Measurements from ENCODE around the gene ARHGAP22. TPM values are rescaled to one million over a fixed set of nuclear protein-coding genes. Genes with fewer than 3 reads are reported as not detected.

Gene ARHGAP22
- total RNA-seq, 2 experiments from 2014 or later = 0.19 to 0.46 TPM

- TF ChIP-seq CTCF (conservative IDR thresholded peaks at IDR 0.05; ENCODE audit: low read length) = no peak
- DNase-seq (ENCODE audit: low spot score) = no peak
- CTCF ChIA-PET (ENCODE audit: unreplicated experiment) = interaction anchor here (0.9 to 3.2 kb wide), 3 partner anchors 23 to 56 kb away, joined by 3 to 61 read pairs (median 4); no protein-coding TSS in a partner anchor
- no TSS peak for BruUV-seq (replicated peaks)
- H3K4me2 ChIP-seq (ENCODE audit: low read length) = no peak overlapping the region
- POLR2A ChIA-PET = no interaction called here
- no peaks in the 10 kb centered on the region for H3K9me2 ChIP-seq (ENCODE audit: insufficient read depth, low read length)
- H3K9me3 ChIP-seq (ENCODE audit: low read length) = no peaks in the 10 kb centered on the region
- no peaks in the 10 kb centered on the region for H3K79me2 ChIP-seq (ENCODE audit: insufficient read depth, low read depth, low read length)
- peaks cover 5% of the 10 kb centered on the region for H3K4me1 ChIP-seq (ENCODE audit: insufficient read depth, low read length, poor library complexity, severe bottlenecking)
- intact Hi-C loops (cut with micrococcal nuclease; ENCODE audit: unreplicated experiment) = loop anchor here (1.0 kb wide), 2 partner anchors 47 to 57 kb away; no protein-coding TSS in a partner anchor
- H3K4me3 ChIP-seq (ENCODE audit: low read depth, low read length, poor library complexity, severe bottlenecking) = no peak overlapping the region
- no peak overlapping the region for H2AFZ ChIP-seq (ENCODE audit: low read length)
- no peaks in the 10 kb centered on the region for H3K36me3 ChIP-seq (ENCODE audit: insufficient read depth, low read length)
- H3K27ac ChIP-seq (ENCODE audit: low read depth, low read length, poor library complexity, severe bottlenecking) = no peak overlapping the region
- no peaks in the 10 kb centered on the region for H4K20me1 ChIP-seq (ENCODE audit: insufficient read depth, low read length)
Measured at GRCh38 chr10:48608976-48609375, 4.1 kb upstream of the ARHGAP22 start.

GRCh38 chr10:48608279-48608681 lies 3.4 kb upstream of the ARHGAP22 start:
- Histone ChIP-seq H4K20me1 (ENCODE audit: insufficient read depth, low read length) (no peaks in the 10 kb centered on the region), H3K36me3 (ENCODE audit: insufficient read depth, low read length) (no peaks in the 10 kb centered on the region), H3K27ac (ENCODE audit: low read depth, low read length, poor library complexity, severe bottlenecking) (no peak overlapping the region), H2AFZ (ENCODE audit: low read length) (no peak overlapping the region), H3K4me2 (ENCODE audit: low read length) (no peak overlapping the region), H3K4me1 (ENCODE audit: insufficient read depth, low read length, poor library complexity, severe bottlenecking) (peaks cover 9% of the 10 kb centered on the region), H3K9me3 (ENCODE audit: low read length) (no peaks in the 10 kb centered on the region), H3K79me2 (ENCODE audit: insufficient read depth, low read depth, low read length) (no peaks in the 10 kb centered on the region), H3K4me3 (ENCODE audit: low read depth, low read length, poor library complexity, severe bottlenecking) (no peak overlapping the region), H3K9me2 (ENCODE audit: insufficient read depth, low read length) (no peaks in the 10 kb centered on the region)
- CTCF ChIA-PET (ENCODE audit: unreplicated experiment) = interaction anchor here (0.6 to 3.2 kb wide), 4 partner anchors 22 to 83 kb away, joined by 3 to 61 read pairs (median 4); no protein-coding TSS in a partner anchor
- intact Hi-C loops (cut with micrococcal nuclease; ENCODE audit: unreplicated experiment) = loop anchor here (1.0 kb wide), 2 partner anchors 48 to 56 kb away; no protein-coding TSS in a partner anchor
- DNase-seq (ENCODE audit: low spot score) = peak; percentile 76
- POLR2A ChIA-PET = interaction anchor here (1.1 to 1.4 kb wide), 2 partner anchors 28 to 35 kb away, joined by 3 to 7 read pairs; no protein-coding TSS in a partner anchor
- TF ChIP-seq EZH2phosphoT487 (IDR thresholded peaks at IDR 0.05; ENCODE audit: borderline replicate concordance, low read depth, low read length) (no peak), CTCF (conservative IDR thresholded peaks at IDR 0.05; ENCODE audit: low read length) (peak; percentile 86)
- no TSS peak for BruUV-seq (replicated peaks)

Measured in OCI-LY7 (cell line).